NCI-H1092 (cell line): Measurements from ENCODE around the gene STAC3.
"Not testable (repeated sequence)": the region's sequence is repeated elsewhere in the genome, so short reads cannot be mapped to it uniquely, and the experiment has no call there.

ENCODE experiments used
- DNase-seq: peaks from one replicate; lab custom pipeline; 2025; lab: John Stamatoyannopoulos, UW

Gene STAC3

DNA sequence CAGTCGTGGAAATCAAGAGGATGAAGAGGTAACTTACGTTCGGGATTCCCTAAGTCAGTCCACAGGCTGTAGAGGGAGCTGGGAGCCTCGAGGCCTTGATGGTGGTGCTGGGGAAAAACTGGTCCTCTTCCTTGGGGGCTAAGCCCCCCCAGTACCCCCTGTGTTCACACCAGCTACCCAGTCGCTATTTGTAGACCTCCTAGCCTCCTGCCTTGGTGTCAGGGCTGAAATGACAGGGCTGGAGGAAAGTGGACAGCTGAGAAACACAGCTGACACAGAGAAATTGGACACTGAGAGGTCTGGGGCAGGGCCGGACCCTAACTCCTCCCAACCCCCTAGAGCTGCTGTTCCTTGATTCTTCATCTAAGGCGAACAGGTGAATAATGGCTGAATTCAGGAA lies at the start of gene STAC3:
STAC3 (minus strand) TSS at position 232 of the 400 bp plus-strand sequence. CDS start 1,551 bp downstream, outside the sequence.
- no peak for DNase-seq

DNA sequence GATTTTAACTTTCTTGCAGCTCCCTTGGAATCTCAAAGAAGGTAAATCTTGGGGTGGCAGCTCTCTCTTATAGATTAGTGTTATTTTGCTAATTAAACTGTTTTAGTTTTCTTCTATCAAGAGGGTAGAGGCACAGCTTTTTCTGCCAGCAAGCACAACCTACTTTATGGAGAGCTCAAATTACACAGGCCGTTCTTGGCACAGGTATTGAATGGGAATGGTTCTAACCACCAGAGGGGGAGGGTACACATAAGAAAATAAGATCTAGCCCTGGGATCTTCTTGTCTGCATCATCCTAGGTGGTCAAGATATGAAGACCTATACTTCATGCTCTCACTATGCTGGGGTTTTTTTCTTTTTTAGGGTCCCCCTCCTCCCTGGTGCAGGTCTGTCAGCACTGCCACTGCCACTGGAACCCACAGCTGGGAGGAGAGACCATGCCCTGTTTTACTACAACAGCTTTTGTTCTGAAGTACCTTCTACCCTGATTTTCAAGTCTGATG lies 48.6 kb upstream of the STAC3 start:
- peak; percentile 21 for DNase-seq

DNA sequence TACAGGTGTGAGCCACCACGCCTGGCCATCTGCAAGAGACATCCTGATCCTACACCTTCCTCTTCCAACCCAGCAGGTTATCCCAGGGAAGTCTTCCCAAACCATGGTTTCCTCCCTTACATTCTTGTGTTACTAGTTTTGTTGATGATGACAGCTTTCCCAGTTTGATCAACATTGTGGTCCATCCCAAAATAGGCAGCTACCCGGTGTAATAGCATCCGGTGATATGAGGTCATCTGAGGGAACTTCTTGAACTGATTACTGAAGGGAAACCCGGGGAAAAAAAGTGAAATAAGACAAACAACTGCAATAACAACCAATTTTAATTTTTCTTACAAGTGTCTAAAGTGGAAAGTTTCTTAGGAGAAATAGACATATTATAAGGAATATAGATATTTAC lies 45.3 kb upstream of the STAC3 start:
- no peak for DNase-seq

- DNase-seq: not testable (repeated sequence)
These were observed 31.1 kb upstream of the STAC3 start for GRCh38 chr12:57282073-57282472.

DNA sequence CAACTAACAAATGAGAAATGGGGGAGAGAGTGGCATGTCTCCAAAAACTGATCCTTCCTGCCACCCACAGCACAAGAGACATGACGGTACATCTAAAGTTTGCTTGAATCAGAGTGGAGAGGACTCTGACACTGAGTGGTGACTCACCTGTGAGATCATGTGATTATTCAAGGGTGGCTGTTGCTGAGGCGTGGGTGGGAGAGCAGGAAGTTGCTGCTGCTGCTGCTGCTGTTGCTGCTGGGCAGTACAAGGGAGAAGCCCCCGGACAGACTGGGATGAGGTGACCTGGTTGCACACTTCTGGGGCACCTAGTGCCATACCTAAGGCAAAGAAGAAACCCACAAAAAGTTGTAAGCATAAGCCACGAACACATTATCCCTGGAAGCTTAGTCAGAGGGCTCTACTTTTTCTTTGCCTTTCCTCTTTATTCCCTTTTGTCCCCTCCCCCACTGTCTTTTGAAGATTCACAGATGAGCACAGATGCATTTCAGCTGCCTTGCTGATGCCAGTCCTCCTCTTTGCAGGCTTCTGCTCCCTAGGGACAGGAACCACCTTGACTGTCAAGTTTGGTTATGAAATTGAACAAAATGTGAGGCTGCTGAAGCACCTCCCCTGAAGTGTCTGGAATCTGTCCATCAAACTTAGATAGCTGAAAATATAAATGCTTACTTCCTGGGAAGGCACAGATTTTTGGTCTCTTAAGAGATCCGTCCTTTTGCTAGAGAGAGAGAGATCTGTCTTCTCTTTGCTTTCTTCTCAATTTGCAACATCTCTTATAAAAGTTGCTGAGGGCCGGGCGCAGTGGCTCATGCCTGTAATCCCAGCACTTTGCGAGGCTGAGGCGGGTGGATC lies 29.4 kb upstream of the STAC3 start:
- no peak for DNase-seq

GRCh38 chr12:57278465-57279381 lies 27.7 kb upstream of the STAC3 start:
- DNase-seq: no peak

GRCh38 chr12:57276935-57277563 lies 26.1 kb upstream of the STAC3 start:
- DNase-seq: no peak

GRCh38 chr12:57276233-57276632 lies 25.2 kb upstream of the STAC3 start:
- DNase-seq: not testable (repeated sequence)

- DNase-seq: no peak
These were observed 22.5 kb upstream of the STAC3 start for GRCh38 chr12:57273516-57273915.

DNA sequence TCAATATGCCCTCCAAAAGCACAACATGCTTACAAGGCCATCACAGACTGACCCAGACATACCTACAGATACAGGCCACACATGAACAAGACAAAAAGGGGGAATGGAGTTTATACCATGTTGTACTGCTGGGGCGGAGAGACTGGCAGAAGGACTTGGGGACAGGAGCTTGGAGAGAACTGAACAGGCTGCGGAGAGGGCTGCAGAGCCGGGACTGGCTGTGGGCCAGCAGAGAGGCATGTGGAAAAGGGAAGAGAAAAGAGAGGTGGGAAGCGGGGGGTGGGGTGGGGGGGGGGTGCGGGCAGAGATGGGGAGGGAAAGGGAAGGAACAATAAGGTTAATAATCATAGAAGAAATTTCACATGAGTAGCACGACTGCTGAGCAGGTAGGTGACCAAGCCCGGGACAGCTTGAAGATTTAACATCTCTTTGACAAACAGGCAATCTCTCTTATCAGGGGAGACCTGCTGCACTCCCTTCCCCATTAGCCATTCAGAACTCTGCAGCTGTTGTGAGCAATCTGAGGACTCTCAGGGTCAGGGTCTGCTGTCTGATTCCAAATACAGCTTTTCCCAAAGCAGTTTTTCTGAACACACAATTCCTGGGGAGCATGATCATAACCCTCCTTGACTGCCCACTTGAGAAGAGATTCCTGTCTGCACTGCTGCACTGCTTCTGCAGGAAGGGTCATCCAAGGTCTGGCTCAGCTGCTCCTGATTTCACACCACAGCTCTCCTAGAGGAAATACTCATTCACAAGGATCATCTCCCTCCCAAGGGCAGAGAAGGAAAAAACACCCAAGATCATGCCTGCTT lies 21.6 kb upstream of the STAC3 start:
- no peak for DNase-seq

- DNase-seq: no peak
These were observed 20.0 kb upstream of the STAC3 start for GRCh38 chr12:57270966-57271470.

DNA sequence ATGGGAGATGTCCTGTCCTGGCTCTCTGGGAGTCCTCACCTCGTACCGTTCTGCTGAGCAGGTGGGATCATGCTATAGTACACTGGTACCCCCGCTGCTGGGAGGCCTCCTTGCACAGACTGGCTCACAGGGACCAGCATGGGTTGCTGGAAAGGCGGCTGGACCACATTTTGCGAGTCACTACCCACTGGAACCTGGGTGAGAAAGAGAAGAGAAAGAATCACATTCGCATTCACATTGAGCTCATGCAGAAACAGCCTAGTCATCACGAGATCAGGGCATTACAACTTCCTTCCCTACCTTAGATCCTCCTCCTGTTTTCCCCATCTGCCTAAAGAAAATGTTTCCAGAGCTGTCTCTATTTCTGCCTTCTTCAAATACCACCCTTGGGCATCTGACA lies 17.3 kb upstream of the STAC3 start:
- no peak for DNase-seq

DNA sequence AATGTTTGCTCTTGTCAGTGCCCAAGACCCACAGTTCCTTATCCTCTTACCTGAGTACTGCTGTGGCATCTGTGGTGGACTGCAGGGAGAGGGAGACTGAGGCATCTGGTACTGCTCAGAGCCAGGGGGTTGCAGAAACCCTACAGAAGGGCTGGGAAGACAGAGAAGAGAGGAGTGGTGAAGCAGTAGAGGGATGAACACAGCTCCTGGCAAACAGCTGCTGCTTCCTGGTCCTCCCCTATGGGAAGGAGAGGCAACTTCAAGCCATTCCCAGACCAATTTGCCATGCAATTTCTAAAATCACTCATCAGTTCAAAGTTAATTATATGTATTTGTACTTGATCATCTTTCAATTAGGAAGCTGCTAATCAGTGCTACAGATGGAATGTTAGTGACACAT lies 15.7 kb upstream of the STAC3 start:
- DNase-seq: no peak

- DNase-seq: no peak
These were observed 12.1 kb upstream of the STAC3 start for GRCh38 chr12:57263096-57263495.

DNA sequence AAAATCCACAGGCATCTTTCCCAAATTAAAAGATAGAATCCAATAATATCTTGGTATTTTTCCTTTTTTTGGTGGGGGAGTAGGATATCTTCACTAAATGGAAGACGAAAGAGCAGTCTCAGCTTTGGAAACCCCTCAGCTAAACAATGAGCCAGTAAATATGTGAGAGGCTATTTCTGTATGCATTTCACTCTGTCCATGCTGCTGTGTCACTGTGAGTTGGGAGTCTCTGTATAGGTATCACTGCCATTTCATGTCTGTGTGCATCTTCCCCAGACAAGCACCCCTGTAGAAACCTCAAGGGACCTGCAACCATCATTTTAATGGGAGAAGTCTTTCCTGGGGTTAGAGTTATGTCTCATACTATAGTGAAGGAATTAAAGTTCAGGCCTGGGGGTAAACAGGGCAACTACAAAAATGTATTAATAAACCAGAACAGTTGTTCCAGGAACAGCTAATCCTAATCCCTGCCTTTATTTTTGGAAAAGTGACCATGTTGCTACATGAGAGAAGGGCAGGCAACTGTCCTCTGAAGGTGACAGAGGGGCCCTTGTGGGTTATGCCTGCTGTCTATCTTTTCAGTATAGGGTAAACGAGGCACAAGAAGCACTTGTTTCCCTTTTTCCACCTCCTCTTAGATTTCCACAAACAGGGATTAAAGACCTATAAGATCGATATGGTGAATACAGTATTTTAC lies 11.3 kb upstream of the STAC3 start:
- DNase-seq: no peak

DNA sequence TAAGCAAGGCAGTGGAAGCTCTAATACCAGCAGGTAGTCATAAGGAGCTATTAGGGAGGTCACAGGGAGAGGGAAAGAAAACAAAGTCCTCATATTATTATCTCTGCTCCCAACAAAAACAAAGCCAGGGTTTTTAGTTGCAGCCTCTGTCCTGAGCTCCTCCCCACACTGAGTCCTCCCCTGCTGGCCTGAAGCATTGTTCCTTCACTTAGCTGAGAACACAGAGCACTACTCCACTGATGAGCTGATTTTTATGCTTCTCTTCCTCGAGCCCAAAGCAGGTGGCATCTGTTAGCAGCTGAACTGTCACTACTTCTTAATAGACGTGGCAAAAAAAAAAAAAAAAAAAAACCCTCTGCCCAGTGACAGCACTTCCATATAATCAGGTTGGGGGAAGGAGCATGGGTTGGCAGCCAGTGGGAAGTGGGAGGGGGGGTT lies 10.5 kb upstream of the STAC3 start:
- DNase-seq: peak; percentile 73

DNA sequence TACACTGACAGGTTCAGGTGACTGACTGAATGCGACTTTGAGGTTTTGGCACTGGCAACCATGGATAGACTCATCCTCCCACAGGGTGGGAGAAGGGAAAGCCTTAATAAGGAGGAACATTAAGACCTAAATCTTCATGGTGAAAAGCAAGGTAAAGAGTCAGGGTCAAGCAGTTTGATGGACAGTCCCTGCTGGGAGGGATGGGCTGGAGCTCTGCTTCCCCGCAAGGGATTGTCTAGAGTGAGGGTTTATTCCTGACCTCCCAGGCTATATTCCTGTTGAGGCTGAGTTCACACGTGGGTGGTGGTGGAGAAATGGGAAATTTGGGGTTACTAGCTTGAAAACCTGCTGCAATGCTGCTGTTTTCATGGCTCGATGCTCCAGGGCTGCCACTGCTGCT lies 9.4 kb upstream of the STAC3 start:
- no peak for DNase-seq

DNA sequence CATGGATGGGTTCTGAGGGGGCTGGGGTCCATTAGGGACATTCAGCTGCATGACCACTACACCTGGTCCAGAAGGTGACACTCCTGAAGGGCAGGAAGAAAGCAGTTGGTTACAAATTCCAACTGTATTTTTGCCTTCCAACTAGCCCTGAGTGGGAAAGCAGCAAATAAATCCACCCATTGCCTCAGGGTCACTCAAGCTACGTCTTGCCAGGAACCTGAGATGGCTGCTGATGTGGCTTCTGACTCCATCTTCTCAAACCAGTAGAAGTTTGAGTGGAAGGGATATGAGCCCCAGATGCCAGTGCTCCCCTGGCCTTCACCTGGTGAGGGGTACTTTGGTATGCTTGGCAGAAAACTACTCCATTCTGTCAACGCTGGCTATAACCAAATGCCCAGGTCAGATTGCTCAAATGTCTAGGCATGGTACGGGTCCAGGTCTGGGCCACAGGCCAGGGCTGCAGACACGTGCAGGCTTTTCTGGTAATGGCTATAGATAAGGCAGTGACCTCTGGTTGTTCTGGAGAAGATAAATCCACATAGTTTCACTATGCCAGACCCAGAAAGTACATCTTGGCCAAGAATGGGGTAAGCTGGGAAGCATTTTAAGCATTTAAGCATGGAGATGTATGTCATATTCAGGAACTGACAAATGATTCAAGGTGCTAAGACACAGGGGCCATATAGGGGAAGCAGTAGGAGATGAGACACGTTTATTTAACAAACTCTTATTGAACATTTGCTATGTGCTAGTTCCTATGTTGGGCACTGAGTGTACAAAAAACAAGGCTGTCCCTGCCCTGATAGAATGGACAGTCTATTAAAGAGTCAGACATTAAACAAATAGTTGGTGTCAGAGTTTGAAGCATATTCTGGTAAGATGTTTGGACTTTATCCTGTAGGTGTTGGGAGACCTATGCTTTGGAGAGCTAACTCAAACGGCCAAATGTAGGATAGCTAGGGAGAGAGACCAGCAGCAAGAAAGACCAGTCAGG lies 8.3 kb upstream of the STAC3 start:
- no peak for DNase-seq

DNA sequence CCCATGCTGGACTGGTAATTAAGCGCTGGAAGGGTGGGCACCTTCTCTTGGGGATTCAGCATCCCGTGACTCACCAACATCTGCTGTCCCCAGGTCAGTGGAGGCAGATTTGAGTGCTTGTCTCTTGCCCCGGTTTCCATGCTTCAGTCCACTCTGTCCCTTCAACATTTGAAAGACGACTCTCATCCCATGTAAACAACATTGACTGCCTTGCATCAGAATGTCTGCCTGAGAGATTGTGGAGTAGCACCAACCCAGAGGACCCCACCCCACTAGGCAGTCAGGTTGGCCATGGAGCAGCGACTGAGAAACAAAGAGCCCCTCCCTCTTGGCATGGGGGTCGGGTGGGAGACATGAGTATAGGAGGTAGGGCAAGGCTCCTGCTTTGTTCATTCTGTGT lies 4.9 kb upstream of the STAC3 start:
- DNase-seq: no peak
